Keratinocyte (primary cell): ENCODE results near the gene PTGES. TPM values are rescaled to one million over a fixed set of nuclear protein-coding genes. Genes with fewer than 3 reads are reported as not detected.
A peak's percentile ranks its signal among the peaks of the same experiment; 100 is the strongest.

Experiments used
- DNase-seq: peaks from one replicate; pipeline ENCODE4 v3.0.0-alpha.2; 2011; ENCODE audit warnings: low read depth, missing footprints, low spot score
- FAIRE-seq: peaks from 2 replicates; lab custom pipeline; 2011; peaks lifted over from hg19 to GRCh38; lab: Jason Lieb, UNC
- H2AFZ ChIP-seq: 2 replicates; pipeline ENCODE4 v1.6.0; 2012; ENCODE audit warnings: low read length, control low read depth, inconsistent platforms; ENCODE audit not compliant: control insufficient read depth
- H3K27ac ChIP-seq: 2 replicates; pipeline ENCODE4 v1.5.1; 2011; ENCODE audit warnings: low read length; ENCODE audit not compliant: control insufficient read depth, insufficient read depth
- H3K27me3 ChIP-seq: 3 replicates; pipeline ENCODE4 v1.6.0; 2011; ENCODE audit warnings: low read length; ENCODE audit not compliant: control insufficient read depth, insufficient read depth; ENCODE audit errors: extremely low read depth
- H3K36me3 ChIP-seq, 2 experiments: 2 replicates in 1 of 2; 3 replicates in 1 of 2; pipeline ENCODE4 v1.5.1; 2011; ENCODE audit warnings: low read length in 2 of 2, mild to moderate bottlenecking in 1 of 2; ENCODE audit not compliant: control insufficient read depth in 2 of 2, insufficient read depth in 2 of 2; ENCODE audit errors: extremely low read depth in 1 of 2
- H3K4me1 ChIP-seq: 3 replicates; pipeline ENCODE4 v1.5.1; 2011; ENCODE audit warnings: low read length; ENCODE audit not compliant: control insufficient read depth, insufficient read depth; ENCODE audit errors: extremely low read depth
- H3K4me2 ChIP-seq: 3 replicates; pipeline ENCODE4 v1.6.0; 2011; ENCODE audit warnings: low read depth, low read length; ENCODE audit not compliant: control insufficient read depth, insufficient read depth; ENCODE audit errors: extremely low read depth
- H3K4me3 ChIP-seq, 3 experiments: fragments of 200-600 bp in 1 of 3; sonication (generic) in 1 of 3; 2 replicates in 2 of 3; 3 replicates in 1 of 3; pipeline ENCODE4 v1.5.1; 2011 to 2016; ENCODE audit warnings: low read length in 3 of 3, mild to moderate bottlenecking in 3 of 3, control low read depth in 2 of 3, inconsistent platforms in 1 of 3, low read depth in 1 of 3, mixed read lengths in 1 of 3, mixed run types in 1 of 3, moderate library complexity in 1 of 3; ENCODE audit not compliant: control insufficient read depth in 2 of 3, insufficient read depth in 2 of 3; ENCODE audit errors: extremely low read depth in 1 of 3
- H3K79me2 ChIP-seq: 2 replicates; pipeline ENCODE4 v1.6.0; 2012; ENCODE audit warnings: low read length; ENCODE audit not compliant: control insufficient read depth, insufficient read depth
- H3K9ac ChIP-seq: 3 replicates; pipeline ENCODE4 v1.6.0; 2011; ENCODE audit warnings: low read length; ENCODE audit not compliant: control insufficient read depth, insufficient read depth; ENCODE audit errors: extremely low read depth
- H3K9me1 ChIP-seq: 3 replicates; pipeline ENCODE4 v1.6.0; 2011; ENCODE audit warnings: low read length; ENCODE audit not compliant: control insufficient read depth, insufficient read depth; ENCODE audit errors: extremely low read depth
- H3K9me3 ChIP-seq: 2 replicates; pipeline ENCODE4 v1.5.1; 2012; ENCODE audit warnings: low read depth, low read length; ENCODE audit not compliant: control insufficient read depth
- H4K20me1 ChIP-seq: 3 replicates; pipeline ENCODE4 v1.6.0; 2011; ENCODE audit warnings: low read length; ENCODE audit not compliant: control insufficient read depth, insufficient read depth; ENCODE audit errors: extremely low read depth
- EZH2 ChIP-seq: IDR thresholded peaks from one replicate; pipeline ENCODE4 v1.6.1; 2012; ENCODE audit warnings: inconsistent platforms, mild to moderate bottlenecking, low read length, moderate library complexity
- dilution Hi-C: fragments of 300-500 bp; cut with MboI; formaldehyde crosslinking; loops from one replicate; pipeline ENCODE4 v1.7.0; 2020; ENCODE audit warnings: low sequenced_read_pairs; ENCODE audit not compliant: extremely low pct_ligation_motif_present
- polyA plus RNA-seq, 5 experiments: library from polyadenylated mRNA; depleted of rRNA in 3 of 5; stranded (reverse) in 3 of 5; stranded (forward) in 1 of 5; unstranded in 1 of 5; fragments of >200 nt; gene quantifications; 1 replicate in 1 of 5; 2 replicates in 3 of 5; 3 replicates in 1 of 5; pipeline versions ENCODE4 v1.2.1 to v1.2.3, GENCODE V29; 2011 to 2012; ENCODE audit warnings: missing spikeins in 2 of 5, low read depth in 1 of 5, low replicate concordance in 1 of 5
- TF ChIP-seq, protein P1 (sequence below), 3 experiments: IDR thresholded peaks in 1 of 3; conservative IDR thresholded peaks in 1 of 3; optimal IDR thresholded peaks in 1 of 3; 2 replicates in 2 of 3; 3 replicates in 1 of 3; pipeline versions ENCODE3 to v1.5.1; 2011; ENCODE audit warnings: low read length in 3 of 3, mild to moderate bottlenecking in 3 of 3, moderate library complexity in 2 of 3, control low read depth in 1 of 3, inconsistent platforms in 1 of 3; ENCODE audit not compliant: insufficient read depth in 2 of 3; ENCODE audit errors: extremely low read depth in 1 of 3

The PTGES gene
- polyA plus RNA-seq, 1 donor (not counting 4 experiments of a cell fraction or from before 2014, with no cell fraction given): 19.7 TPM

DNA sequence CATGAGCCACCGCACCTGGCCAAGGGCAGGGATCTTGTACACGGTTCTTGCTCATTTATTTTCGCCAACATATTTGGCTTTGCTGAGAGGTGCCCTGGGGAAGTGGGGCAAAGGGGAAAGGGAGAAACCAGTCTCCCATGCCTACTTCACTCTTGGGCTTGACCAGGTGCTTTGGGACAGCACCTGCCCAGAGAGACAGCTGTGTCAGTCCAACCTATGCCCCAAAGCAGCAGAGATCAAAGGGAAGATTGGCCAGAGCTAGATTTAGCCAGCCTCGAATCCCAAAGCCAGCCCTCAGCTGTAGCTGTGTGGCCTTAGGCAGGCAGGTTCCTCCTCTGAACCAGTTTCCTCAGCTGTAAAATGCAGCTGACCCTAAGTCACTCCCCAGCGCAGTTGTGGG, 2.3 kb upstream of the PTGES start:
- Histone ChIP-seq H3K4me3 (no peak overlapping the region), H3K9ac (no peak overlapping the region), H3K4me2 (no peak overlapping the region), H2AFZ (no peak overlapping the region), H3K9me1 (no peaks in the 10 kb centered on the region), H3K27ac (no peak overlapping the region), H3K9me3 (no peaks in the 10 kb centered on the region), H3K4me1 (peaks cover 28% of the 10 kb centered on the region), H4K20me1 (no peaks in the 10 kb centered on the region), H3K36me3 (no peaks in the 10 kb centered on the region), H3K79me2 (no peaks in the 10 kb centered on the region), H3K27me3 (no peaks in the 10 kb centered on the region)
- no peak for FAIRE-seq
- no peak for DNase-seq
- dilution Hi-C loops: no loop called here
- TF ChIP-seq EZH2: no peak
- TF ChIP-seq, protein P1, sequence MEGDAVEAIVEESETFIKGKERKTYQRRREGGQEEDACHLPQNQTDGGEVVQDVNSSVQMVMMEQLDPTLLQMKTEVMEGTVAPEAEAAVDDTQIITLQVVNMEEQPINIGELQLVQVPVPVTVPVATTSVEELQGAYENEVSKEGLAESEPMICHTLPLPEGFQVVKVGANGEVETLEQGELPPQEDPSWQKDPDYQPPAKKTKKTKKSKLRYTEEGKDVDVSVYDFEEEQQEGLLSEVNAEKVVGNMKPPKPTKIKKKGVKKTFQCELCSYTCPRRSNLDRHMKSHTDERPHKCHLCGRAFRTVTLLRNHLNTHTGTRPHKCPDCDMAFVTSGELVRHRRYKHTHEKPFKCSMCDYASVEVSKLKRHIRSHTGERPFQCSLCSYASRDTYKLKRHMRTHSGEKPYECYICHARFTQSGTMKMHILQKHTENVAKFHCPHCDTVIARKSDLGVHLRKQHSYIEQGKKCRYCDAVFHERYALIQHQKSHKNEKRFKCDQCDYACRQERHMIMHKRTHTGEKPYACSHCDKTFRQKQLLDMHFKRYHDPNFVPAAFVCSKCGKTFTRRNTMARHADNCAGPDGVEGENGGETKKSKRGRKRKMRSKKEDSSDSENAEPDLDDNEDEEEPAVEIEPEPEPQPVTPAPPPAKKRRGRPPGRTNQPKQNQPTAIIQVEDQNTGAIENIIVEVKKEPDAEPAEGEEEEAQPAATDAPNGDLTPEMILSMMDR (optimal IDR thresholded peaks at IDR 0.05 in 1 of 3, IDR thresholded peaks at IDR 0.05 in 1 of 3, conservative IDR thresholded peaks at IDR 0.05 in 1 of 3; ENCODE audit: extremely low read depth in 1 of 3, insufficient read depth in 2 of 3, low read length in 3 of 3): no peak

DNA sequence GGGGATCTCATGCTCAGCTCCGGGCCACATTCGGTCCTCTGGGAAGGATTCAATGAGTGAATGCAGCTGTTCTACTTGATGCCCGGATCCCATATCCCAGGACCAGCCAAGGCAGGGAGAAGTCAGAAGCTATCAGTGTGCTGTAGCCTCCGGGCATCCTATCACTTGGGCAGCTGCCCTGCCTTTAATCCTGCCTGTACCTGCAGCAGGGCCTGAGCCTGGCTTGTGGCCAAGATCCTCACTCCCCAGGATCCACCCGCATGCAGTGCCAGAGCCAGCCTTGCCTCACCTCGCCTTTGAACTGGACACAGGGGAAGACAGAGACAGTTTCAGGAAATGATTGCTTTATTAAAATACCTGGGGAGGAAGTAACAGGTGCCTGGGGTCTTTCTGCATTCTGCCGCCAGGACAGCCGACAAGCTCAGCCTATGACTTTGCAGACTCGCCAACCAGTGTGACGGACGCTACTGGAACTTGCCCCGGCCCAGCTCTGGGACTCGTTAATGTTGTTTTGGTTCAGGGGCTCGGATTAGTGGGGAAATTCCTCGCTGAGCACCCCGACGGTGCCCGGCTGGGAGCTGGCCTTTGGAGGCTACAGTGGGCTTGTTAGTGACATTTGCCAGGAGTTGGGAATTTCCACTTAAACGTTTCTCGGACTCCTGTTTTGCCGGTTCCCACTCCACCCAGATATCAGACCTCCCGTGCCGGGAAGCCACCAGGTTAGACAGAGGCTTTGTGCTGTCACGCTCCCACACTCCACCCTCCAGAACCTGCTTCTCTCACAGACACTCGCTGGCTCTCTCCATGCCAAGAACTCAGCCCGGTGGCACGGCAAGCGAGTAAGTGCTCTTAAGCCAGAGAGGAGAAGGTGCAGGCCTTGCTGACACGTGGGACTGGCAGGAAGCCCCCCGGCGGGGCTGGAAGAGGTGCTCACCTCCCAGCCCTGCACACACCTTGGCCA, 721 bp downstream of the PTGES start:
- H3K9ac ChIP-seq: peak overlapping the region; percentile 80
- H3K27ac ChIP-seq: peak overlapping the region; percentile 53
- H2AFZ ChIP-seq: peak overlapping the region; percentile 26
- no peaks in the 10 kb centered on the region for H3K9me3 ChIP-seq
- H3K36me3 ChIP-seq: peaks cover 0 to 3% of the 10 kb centered on the region in 2 experiments
- peak overlapping the region; percentile 91 for H3K4me2 ChIP-seq
- H3K4me1 ChIP-seq: peaks cover 50% of the 10 kb centered on the region
- no peaks in the 10 kb centered on the region for H3K27me3 ChIP-seq
- DNase-seq (peak; percentile 94), FAIRE-seq (peak; percentile 80)
- H4K20me1 ChIP-seq: no peaks in the 10 kb centered on the region
- dilution Hi-C loops: no loop called here
- TF ChIP-seq EZH2: no peak
- TF ChIP-seq, protein P1 (optimal IDR thresholded peaks at IDR 0.05 in 1 of 3, IDR thresholded peaks at IDR 0.05 in 1 of 3, conservative IDR thresholded peaks at IDR 0.05 in 1 of 3; ENCODE audit: extremely low read depth in 1 of 3, insufficient read depth in 2 of 3, low read length in 3 of 3): no peak
- no peaks in the 10 kb centered on the region for H3K9me1 ChIP-seq
- no peaks in the 10 kb centered on the region for H3K79me2 ChIP-seq
- H3K4me3 ChIP-seq: peak overlapping the region; percentile 49 to 78 (median 51)
